ENCODE data around the gene EGFR.

The EGFR gene

GRCh38 chr7:55135462-55135861 is 116.6 kb downstream of the EGFR start:
- no peak for DNase-seq
- H3K27me3 ChIP-seq (replicated peaks): no peaks in the 10 kb centered on the region
- H3K27ac ChIP-seq: peak overlapping the region; percentile 99
- H3K4me3 ChIP-seq (ENCODE audit: low read depth, low read length): no peak overlapping the region
- in situ Hi-C loops (cut with HindIII; ENCODE audit: low pct_ligation_motif_present, low sequenced_read_pairs): no loop called here
- H3K36me3 ChIP-seq (replicated peaks): no peaks in the 10 kb centered on the region
- TF ChIP-seq CTCF (IDR thresholded peaks at IDR 0.05; ENCODE audit: low read depth, low read length, missing control alignments): no peak

- in situ Hi-C loops (cut with HindIII; ENCODE audit: low pct_ligation_motif_present, low sequenced_read_pairs): no loop called here
Measured at GRCh38 chr7:55138663-55139062, 119.8 kb downstream of the EGFR start.

GRCh38 chr7:55140221-55140940 is 121.6 kb downstream of the EGFR start:
- in situ Hi-C loops (cut with HindIII; ENCODE audit: low pct_ligation_motif_present, low sequenced_read_pairs): no loop called here
- peaks cover 17% of the 10 kb centered on the region for H3K36me3 ChIP-seq (replicated peaks)
- no peak overlapping the region for H3K4me3 ChIP-seq (ENCODE audit: low read depth, low read length)
- peak overlapping the region; percentile 28 for H3K27ac ChIP-seq
- peak; percentile 63 for DNase-seq
- H3K27me3 ChIP-seq (replicated peaks): no peaks in the 10 kb centered on the region
- TF ChIP-seq CTCF (IDR thresholded peaks at IDR 0.05; ENCODE audit: low read depth, low read length, missing control alignments): no peak

More at GRCh38 chr7:55138663-55139062, 119.8 kb downstream of the EGFR start:
- DNase-seq: no peak
- Histone ChIP-seq H3K27ac (no peak overlapping the region), H3K36me3 (replicated peaks) (peaks cover 13% of the 10 kb centered on the region), H3K27me3 (replicated peaks) (no peaks in the 10 kb centered on the region), H3K4me3 (ENCODE audit: low read depth, low read length) (no peak overlapping the region)
- no peak for TF ChIP-seq CTCF (IDR thresholded peaks at IDR 0.05; ENCODE audit: low read depth, low read length, missing control alignments)

GRCh38 chr7:55140941-55141278 is 122.1 kb downstream of the EGFR start:
- no peak for TF ChIP-seq CTCF (IDR thresholded peaks at IDR 0.05; ENCODE audit: low read depth, low read length, missing control alignments)
- in situ Hi-C loops (cut with HindIII; ENCODE audit: low pct_ligation_motif_present, low sequenced_read_pairs): no loop called here
- H3K27me3 ChIP-seq (replicated peaks): no peaks in the 10 kb centered on the region
- DNase-seq: no peak
- peak overlapping the region; percentile 28 for H3K27ac ChIP-seq
- peaks cover 17% of the 10 kb centered on the region for H3K36me3 ChIP-seq (replicated peaks)
- no peak overlapping the region for H3K4me3 ChIP-seq (ENCODE audit: low read depth, low read length)

- H3K36me3 ChIP-seq (replicated peaks): peaks cover 33% of the 10 kb centered on the region
Measured at GRCh38 chr7:55142919-55143600, 124.2 kb downstream of the EGFR start.

More at GRCh38 chr7:55142919-55143600, 124.2 kb downstream of the EGFR start:
- no peaks in the 10 kb centered on the region for H3K27me3 ChIP-seq (replicated peaks)
- in situ Hi-C loops (cut with HindIII; ENCODE audit: low pct_ligation_motif_present, low sequenced_read_pairs): no loop called here
- no peak for DNase-seq
- no peak for TF ChIP-seq CTCF (IDR thresholded peaks at IDR 0.05; ENCODE audit: low read depth, low read length, missing control alignments)
- H3K4me3 ChIP-seq (ENCODE audit: low read depth, low read length): no peak overlapping the region
- H3K27ac ChIP-seq: no peak overlapping the region

Data from brain microvascular endothelial cell (primary cell).